HG02678 (cell line): Measurements from ENCODE around the gene GSTT4.
"Not testable (repeated sequence)": the region's sequence is repeated elsewhere in the genome, so short reads cannot be mapped to it uniquely, and the experiment has no call there.

Source experiments
- ATAC-seq: cut with Tn5 transposase; IDR thresholded peaks from one replicate; pipeline ENCODE4 v1.9.1; 2021; ENCODE audit warnings: mild to moderate bottlenecking, moderate library complexity; ENCODE audit not compliant: unreplicated experiment

Gene GSTT4

DNA sequence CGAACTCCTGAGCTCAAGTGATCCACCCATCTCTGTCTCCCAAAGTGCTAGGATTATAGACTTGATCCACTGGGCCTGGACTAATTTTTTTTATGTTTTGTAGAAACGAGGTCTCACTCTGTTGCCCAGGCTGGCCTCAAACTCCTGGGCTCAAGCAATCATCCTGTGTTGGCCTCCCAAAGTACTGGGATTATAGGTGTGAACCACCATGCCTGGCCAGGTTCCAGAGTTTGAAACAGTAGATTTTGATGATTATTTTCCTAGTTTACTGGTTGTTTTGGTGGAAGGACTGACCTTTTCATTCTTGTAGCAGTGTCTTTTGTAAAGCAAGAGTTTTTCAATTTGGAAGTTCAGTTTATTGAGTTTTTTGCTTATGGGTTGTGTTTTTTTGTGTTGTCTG, 20.8 kb upstream of the GSTT4 start:
- ATAC-seq, result no peak

DNA sequence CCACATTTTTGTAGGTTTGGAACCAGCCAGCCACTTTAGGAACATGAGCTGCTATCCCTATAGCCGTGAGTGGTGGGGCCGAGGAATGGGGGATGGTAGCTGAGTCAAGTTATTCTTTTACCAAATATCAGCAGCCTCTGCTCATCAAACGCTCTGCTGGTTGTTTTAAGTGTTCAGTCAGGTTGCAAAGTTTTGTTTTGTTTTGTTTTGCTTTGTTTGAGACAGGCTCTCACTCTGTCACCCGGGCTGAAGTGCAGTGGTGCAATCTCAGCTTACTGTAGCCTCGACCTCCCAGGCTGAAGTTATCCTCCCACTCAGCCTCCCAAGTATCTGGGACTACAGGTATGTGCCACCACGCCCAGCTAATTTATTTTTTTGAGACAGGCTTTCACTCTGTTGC, 20.2 kb upstream of the GSTT4 start:
- no peak for ATAC-seq

DNA sequence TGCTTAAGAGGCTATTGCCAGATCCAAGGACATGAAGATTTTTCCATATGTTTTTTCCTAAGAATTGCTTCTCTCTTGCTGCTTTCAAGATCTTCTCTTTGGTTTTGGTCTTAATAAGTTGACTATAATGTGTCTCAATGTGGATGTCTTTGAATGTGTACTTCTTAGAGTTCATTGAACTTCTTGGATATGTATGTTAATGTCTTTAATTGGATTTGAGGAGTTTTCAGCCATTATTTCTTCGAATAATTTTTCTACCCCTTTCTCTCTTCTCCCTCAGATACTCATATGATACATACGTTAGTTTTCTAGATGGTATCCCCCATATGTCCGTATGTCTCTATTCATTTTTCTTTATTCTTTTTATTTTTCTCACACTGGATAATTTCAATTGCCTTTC, 19.1 kb upstream of the GSTT4 start:
- no peak for ATAC-seq

DNA sequence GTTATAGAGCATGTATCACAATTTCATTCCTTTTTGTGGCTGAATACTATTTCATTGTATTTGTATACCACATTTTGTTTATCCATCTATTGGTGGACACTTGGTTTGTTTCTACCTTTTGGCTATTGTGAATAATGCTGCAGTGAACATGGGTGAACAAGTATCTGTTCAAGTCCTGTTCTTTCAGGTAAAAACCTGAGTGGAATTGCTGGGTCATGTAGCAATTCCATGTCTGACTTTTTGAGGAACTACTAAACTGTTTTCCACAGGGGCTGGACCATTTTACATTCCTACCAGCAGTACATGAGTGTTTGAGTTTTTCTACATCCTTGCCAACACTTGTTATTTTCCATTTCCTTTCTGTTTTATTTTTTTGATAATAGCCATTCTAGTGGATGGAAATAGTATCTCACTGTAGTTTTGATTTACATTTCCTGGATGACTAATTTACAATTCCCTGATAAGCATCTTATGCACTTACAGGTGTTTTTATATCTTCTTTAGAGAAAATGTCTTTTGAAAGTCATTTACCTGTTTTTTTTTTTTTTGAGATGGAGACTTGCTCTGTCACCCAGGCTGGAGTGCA, 18.0 kb upstream of the GSTT4 start:
- no peak for ATAC-seq

DNA sequence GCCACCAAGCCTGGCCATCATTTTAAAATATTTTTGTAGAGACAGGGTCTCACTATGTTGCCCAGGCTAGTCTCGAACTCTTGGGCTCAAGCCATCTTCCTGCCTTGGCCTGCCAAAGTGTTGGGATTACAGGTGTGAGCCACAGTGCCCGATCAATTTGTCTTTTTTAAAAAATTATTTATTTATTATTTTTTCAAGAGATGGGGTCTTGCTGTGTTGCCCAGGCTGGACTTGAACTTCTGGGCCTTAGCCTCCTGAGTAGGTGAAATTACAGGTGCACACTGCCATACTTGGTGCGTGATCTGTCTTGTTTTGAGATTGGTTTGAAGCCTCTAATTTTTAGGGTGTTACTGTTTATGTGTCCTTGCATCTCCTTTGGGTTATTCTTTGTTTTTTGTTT, 16.1 kb upstream of the GSTT4 start:
- ATAC-seq, result no peak

DNA sequence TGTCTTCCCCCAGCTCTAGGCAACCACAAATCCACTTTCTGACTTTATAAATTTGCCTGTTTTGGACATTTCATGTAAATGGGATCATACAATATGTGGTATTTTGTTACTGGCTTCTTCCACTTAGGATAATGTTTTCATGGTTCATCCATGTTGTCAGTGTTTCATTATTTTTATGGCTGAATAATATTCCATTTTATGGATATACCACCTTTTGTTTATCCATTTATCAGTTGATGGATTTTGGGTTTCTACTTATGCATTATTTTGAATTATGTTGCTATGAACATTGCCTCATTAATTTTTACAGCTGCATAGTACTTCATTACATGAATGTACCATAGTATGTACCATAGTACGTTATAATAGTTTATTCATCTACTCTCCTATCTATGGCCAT, 10.9 kb upstream of the GSTT4 start:
- no peak for ATAC-seq

DNA sequence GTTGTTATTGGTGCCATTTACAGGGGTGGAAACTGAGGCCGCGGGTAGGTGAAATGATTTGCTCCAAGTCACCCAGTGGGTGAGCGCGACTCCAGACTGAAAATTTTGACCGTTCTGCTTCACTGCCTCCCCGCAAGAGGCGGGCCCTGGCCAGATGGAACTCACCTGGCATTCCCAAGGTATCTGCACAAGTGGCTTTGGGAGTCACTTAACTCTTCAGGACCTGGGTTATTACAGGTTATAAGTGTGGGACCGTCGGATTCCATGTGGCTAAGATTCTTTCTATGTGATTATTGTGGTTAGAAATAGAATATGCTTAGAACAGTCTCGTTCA, 6.4 kb upstream of the GSTT4 start:
- ATAC-seq, result no peak

DNA sequence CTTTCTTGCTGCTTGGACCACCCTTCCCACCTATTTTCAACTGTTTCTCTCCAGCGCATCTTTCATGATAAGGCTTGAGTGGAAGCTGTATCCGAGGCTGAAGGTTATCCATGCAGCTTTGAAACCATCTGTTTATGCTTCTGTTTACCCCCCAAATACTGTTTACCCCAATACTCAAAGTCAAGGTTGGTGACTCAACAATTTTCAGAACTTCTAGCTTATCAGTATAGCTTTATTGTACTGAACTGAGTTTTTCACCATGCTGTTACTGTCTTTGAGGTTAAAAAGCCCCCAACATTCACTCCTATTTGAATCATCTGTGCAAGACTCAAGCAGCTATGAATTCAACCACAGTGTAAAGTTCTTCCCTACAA, 4.8 kb upstream of the GSTT4 start:
- no peak for ATAC-seq

DNA sequence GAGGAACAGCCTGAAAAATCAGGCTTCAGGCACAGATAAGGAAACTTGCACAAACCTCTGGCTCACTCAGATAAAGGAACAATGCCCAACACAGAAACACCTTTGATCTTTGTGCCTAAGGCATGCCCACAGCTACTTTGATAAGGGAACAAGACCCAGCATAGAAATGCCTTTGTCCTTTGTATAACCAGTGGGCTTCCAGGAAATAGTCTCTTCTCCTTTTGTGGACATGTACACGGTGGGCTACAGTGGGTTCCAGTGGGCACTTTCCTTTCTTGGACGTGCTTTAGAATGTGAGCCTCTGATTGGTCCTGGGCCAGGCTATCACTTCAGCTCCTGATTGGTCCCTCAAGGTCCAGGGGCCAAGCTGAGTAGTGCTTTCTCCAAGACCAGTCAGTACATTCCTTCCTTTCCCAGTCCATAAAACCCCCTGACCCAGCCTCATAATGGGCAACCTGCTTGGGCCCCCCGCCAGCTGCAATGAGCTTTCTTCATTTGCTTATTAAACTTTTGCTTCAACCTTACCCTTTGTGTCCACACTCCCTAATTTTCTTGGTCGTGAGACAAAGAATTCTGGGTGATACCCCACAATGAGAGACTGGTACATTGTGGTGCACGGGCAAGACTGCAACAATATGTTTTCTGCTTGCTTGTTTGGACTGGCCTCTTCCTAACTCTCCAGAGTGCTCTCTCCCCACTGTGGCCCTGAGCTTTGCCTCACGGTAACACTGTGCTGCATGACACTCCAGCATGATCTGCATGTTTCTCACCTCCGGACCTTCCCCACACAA, 4.2 kb upstream of the GSTT4 start:
- ATAC-seq, result no peak

DNA sequence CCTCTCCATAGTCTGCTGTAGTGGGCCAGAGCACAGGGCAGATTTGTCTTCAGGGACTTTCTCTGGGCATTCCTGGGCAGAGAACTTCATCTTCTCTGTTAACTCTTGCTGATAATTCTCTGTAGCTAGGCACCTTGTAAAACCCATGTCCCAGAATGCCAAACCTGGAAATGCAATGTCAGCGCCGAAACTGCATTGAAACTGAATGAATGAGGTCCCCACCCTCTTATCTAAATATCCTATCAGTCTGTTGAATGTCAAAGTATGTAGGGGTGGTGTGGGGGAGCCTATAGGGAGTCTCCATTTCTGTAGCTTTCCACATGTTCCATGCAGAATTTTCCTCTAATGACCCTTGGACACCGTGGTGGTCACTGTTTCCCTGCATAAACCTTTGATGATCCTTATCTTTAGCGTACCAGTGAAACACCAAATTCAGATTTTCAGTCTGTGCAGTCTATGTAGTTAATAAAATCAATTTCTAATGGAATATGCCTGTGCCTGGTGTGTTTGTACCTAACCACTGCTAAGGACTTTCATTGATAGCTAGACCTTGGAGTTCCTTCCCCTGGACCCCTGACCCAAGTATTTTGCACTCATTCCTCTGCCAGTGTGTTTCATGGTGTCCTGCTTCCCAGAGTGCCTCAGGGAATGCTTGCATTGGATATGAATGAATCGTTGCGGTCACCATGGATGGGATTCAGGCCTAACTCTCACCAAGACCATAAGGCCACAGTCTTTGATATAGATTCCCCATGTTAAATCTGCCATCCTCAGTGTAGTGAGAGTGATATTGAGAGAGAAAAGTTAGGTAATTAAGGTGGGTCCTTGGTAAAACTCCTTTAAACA, 3.4 kb upstream of the GSTT4 start:
- no peak for ATAC-seq

DNA sequence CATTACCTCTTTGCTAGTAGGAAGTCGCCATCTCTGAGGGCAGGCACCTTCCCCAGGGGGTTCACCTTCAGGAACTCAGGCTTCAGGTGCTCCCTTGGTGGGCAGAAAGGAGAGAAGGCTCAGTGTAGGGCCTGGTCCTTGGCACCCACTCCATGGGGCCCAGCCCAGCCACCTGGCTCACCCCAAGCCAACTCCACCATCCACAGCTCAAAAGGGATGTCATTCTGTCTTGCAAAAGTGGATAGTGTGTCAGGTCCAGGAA, 2.7 kb upstream of the GSTT4 start:
- ATAC-seq, result no peak

DNA sequence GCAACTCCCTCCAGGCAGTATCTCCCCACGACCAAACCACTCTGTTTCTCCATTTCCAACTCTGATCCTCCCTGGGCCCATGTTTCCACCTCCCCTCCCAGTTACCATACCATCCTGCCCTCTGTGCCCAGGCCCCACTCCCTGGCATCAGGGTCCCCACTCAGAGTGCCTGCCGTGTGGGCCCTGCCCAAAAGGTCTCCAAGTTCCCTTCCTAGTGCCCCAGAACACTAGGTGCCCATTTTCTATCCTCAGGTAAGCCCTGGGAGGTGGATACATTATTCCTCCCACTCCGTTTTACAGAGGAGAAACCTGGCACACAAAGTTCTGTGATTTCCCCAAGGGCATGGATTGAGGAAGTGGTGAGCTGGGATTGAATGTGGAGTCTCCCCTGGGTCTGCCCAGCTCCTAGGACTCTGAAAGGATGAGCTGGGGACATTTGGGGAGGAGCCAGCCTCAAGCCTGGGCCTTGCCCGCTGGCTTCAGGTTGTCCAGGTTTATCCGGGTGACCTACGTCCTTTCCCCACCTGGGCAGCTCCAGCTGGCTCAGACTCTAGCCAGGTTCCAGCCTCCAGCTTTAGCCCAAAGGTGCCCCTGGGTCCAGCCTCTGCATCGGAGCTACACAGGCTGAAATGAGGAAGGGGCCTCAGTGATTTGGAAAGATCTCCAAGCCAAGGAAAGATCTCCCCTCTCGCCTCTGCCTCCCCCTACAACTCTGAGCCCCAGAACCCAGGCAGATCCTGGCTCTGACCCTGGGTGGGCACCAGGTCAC, 2.2 kb upstream of the GSTT4 start:
- no peak for ATAC-seq

DNA sequence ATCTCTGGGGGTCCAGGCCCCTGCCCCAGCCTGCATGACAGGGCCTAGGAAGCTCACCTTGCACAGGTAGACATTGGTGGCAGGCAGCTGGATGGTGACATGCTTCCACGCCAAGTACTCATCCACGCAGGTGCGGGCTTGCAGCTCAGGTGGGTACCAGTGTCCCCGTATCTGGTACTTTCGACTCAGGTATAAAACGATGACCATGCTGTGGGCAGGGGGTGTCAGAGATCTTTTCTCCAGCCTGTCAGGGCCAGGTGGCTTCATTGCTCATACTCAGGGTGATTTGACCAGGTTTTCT, 1.6 kb upstream of the GSTT4 start:
- ATAC-seq, result no peak

DNA sequence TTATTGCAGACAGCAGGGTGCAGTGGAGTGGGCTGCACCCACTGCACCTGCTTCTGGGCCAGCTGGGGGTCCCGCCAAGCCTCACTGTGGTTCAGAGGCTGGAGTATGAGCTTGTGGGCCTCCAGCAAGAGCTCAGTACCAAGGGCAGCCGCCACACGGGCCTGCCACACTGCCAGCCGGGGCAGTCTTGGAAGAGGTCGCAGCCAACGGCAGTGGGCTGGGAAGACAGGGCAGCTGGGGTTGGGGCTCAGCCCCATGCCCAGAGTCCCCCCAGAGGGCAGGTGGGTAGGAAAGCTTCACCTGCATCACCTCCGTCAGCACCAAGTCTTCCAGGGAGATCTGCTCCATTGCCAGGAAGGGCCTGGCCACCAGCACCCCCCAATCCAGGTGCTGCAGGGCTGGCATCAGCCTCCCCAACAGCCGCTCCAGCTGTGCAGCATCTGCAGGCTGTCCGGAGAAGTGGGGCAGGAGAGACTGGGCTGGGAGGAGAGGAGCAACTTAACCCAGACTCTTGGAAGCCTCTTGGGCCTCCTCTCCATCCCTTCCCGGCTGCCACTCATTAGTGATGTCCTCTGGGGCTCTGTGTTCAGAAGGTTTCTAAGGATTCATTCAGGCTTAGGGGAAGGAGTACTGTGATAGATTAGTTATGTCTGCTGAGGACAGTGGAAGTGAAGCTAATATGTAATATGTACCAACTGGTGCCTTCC, 1.1 kb upstream of the GSTT4 start:
- no peak for ATAC-seq

DNA sequence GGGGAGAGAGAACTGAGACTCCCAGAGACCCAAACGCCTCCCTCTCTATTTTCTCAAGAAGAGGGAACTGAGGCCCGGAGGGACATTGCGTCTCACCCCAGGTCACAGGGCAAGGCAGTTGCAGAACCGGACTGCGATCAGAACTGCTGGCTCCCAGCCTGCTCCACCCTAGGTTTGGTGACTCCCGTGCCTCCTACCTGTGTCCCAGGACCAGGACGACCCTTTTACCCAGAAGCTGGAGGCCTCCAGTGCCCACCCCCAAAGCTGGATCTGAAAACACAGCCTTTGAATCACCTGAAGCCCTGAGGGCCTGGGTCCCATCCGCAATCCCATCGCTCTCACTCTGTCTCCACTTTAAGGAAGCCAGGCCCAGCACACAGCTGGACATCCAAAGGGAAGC, 1.4 kb downstream of the GSTT4 start:
- ATAC-seq, result no peak

DNA sequence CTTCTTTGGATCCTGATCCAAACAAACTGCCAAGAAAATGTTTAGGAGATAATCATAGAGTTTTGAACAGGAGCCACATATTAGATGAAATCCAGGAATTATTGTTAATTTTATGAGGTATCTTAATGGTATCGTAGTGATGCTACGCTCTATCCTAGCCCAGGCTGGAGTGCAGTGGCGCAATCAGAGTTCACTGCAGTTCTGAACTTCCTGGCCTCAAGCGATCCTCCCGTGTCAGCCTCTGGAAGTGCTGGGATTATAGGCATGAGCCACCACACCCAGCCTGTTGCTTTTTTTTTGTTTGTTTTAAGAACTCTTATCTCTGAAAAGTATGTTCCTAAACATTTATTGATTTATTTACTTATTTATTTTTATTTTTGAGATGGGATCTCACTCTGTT, 2.4 kb downstream of the GSTT4 start:
- no peak for ATAC-seq

DNA sequence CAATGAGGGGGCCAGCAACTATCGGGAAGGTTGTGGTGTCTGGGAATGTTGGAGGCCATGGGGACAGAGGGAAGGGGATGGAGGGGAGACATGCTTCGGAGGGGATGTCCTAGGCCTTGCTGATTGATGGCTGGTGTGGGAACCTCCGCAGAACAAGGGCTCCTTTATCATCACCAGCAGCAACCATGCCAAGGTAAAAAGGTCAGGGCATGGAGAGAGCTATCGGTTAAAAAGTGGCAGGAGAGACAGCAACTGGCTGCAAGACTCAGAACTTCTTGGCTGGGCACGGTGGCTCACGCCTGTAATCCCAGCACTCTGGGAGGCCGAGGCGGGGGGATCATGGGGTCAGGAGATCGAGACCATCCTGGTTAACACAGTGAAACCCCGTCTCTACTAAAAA, 3.0 kb downstream of the GSTT4 start:
- ATAC-seq, result no peak

DNA sequence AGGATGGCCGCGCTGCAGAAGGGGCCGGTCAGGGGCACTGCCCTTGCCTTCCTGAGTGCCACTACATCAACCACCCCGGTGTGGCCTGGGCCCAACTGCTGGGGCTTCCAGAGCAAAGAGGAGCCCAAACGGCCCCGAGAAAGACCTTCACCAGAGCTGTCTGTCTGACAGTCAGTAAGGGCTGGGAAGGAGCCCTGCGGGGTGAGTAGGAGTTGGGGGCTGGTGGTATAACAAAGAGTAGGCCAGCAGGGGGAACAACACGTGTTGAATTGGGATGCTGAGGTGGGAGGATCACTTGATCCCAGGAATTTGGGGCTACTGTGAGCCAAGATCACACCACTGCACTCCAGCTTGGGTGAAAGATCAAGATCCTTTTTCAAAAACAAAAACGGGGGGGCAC, 3.9 kb downstream of the GSTT4 start:
- ATAC-seq, result no peak

DNA sequence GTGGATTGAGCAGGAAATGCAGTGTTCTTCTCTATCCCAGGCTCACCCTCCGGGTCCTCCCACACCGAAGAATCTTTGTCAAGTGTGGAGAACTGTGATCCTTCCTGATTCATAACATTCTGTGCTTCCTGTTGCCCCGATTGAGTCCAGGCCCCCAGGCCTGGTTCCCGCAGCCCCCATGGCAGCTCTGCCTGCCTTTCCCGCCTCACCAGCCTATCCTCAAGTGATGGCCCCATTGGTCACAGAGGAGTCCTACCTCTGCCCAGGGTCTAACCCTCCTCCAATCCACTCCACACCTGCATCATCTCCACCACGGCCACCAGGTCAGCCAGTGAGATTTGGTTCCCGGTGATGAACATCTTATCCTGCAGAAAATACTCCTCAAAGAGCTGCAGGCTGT, 5.5 kb downstream of the GSTT4 start:
- not testable (repeated sequence) for ATAC-seq

DNA sequence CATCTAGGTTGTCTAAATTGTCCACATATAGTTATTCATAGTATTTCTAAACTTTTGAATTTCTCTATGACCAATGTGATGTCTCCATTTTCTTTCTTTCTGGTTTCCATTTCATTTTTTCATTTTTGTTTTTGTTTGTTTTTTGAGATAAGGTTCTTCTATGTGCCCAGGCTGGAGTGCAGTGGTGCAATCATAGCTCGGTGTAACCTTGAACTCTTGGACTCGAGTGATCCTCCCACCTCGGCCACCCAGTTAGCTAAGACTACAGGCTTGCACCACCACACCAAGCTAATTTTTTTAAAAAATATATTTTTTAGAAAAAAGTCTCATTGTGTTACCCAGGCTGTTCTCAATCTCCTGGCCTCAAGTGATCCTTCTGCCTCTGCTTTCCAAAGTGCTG, 8.2 kb downstream of the GSTT4 start:
- ATAC-seq, result no peak

DNA sequence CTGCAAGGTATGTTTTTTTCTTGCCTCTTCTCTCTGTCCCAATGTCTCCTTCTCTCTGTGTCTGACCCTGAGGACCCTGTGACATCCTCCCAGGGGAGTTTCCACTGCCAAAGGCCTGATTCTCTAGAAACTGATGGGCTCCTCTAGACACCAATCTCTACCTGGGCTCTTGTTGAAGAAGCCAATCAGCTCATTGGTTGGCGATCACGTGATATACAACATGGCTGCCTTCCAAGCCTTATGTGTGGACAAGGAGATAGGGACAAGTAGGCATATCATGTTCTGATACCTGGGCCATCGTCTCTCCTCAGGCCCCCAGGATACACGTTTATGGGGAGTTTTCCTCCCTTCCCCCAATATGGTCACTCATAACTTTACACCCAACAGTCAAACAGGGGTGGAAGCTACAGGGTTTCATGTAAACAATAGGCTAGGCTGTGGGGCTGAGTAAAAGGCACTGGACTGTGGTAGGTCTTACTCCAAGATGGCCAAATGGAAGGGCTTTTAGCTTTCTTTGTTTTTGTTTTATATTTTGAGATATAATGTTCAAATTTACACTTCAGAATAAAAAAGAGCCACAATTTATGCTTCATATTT, 11.6 kb downstream of the GSTT4 start:
- not testable (repeated sequence) for ATAC-seq
